ENCODE results near the gene CASP5. TPM values are rescaled to one million over a fixed set of nuclear protein-coding genes. Genes with fewer than 3 reads are reported as not detected.
A peak's percentile ranks its signal among the peaks of the same experiment; 100 is the strongest.
"Not testable (repeated sequence)": the region's sequence is repeated elsewhere in the genome, so short reads cannot be mapped to it uniquely, and the experiment has no call there.

Gene CASP5
- total RNA-seq (2013): 7.2 TPM
- polyA plus RNA-seq (1 to 10 TPM; 2.3 to 6.4 (median 4.4) TPM), polyA minus RNA-seq (2.6 and 7.2 TPM in 2 replicates), total RNA-seq (1.6 to 33.1 (median 4.4) reads per million in 11 experiments)

DNA sequence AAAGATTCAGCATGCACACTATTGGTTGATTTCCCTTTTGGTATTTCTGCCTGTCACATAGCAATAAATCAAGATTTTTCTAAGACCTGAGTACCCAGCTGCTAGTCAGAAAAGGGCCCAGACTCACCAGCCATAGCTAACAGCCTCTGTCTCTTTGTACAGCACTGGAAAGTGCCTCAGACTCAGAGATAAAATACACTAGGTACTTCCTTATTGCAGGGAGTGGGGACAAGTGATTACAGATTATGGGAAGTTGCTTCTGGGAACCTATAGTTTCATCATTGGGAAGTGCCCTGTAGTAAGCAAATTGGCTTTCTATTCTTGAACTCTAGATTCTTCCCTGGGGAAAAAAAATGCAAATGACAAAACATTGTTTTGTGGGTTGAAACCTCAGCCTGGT is at the start of gene CASP5:
TSS of gene CASP5 (minus strand) at position 166 of the 400 bp plus-strand sequence. CDS start at position 134, 32 bp downstream.
- intact Hi-C loops (cut with micrococcal nuclease): no loop called here
- Histone ChIP-seq H3K4me2 (replicated peaks; ENCODE audit: extremely low read depth, low read length, poor library complexity, severe bottlenecking) (peak within 1 kb of the TSS; percentile 62), H2AFZ (ENCODE audit: insufficient read depth, low read depth, low read length, poor library complexity, severe bottlenecking) (no peak within 1 kb of the TSS), H3K27me3 (ENCODE audit: control insufficient read depth in 2 of 2, insufficient read depth in 2 of 2, low read length in 2 of 2) (no peaks in the 10 kb centered on the region), H4K20me1 (ENCODE audit: insufficient read depth, low read length) (peaks cover 20% of the 10 kb centered on the region), H3K9me3 (replicated peaks in 1 of 2; ENCODE audit: control insufficient read depth in 1 of 2, insufficient read depth in 1 of 2, low read length in 2 of 2) (no peaks in the 10 kb centered on the region), H3K36me3 (replicated peaks in 1 of 2; ENCODE audit: control insufficient read depth in 1 of 2, insufficient read depth in 2 of 2, low read length in 2 of 2) (peaks cover 37 to 40% of the 10 kb centered on the region in 2 donors), H3K9ac (ENCODE audit: insufficient read depth, low read length, poor library complexity, severe bottlenecking) (no peak within 1 kb of the TSS), H3K4me1 (ENCODE audit: control insufficient read depth in 1 of 2, insufficient read depth in 2 of 2, low read length in 2 of 2) (peaks cover 30 to 35% of the 10 kb centered on the region in 2 donors), H3K79me2 (ENCODE audit: insufficient read depth, low read length) (peaks cover 17% of the 10 kb centered on the region), H3K27ac (ENCODE audit: low read depth in 1 of 2, low read length in 2 of 2) (peak within 1 kb of the TSS in 1 of 2 donors; percentile 71), H3K4me3 (replicated peaks in 1 of 3; ENCODE audit: low read depth in 2 of 3, low read length in 3 of 3) (peak within 1 kb of the TSS; percentile 12 to 57 (median 47))
- H3K4me3 Mint-ChIP-seq: peak within 1 kb of the TSS; percentile 66 to 84
- H3K4me1 Mint-ChIP-seq: peaks cover 39% of the 10 kb centered on the region
- no peaks in the 10 kb centered on the region for H3K27me3 Mint-ChIP-seq (ENCODE audit: low read depth in 3 of 3)
- H3K27ac Mint-ChIP-seq: peak within 1 kb of the TSS; percentile 65 to 87 (median 80)
- H3K36me3 Mint-ChIP-seq: peaks cover 36 to 44% of the 10 kb centered on the region in 2 donors
- peak; percentile 35 to 76 (median 70) for DNase-seq
- TF ChIP-seq, protein P1, sequence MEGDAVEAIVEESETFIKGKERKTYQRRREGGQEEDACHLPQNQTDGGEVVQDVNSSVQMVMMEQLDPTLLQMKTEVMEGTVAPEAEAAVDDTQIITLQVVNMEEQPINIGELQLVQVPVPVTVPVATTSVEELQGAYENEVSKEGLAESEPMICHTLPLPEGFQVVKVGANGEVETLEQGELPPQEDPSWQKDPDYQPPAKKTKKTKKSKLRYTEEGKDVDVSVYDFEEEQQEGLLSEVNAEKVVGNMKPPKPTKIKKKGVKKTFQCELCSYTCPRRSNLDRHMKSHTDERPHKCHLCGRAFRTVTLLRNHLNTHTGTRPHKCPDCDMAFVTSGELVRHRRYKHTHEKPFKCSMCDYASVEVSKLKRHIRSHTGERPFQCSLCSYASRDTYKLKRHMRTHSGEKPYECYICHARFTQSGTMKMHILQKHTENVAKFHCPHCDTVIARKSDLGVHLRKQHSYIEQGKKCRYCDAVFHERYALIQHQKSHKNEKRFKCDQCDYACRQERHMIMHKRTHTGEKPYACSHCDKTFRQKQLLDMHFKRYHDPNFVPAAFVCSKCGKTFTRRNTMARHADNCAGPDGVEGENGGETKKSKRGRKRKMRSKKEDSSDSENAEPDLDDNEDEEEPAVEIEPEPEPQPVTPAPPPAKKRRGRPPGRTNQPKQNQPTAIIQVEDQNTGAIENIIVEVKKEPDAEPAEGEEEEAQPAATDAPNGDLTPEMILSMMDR (IDR thresholded peaks at IDR 0.05): no peak
- H3K9me3 Mint-ChIP-seq: peaks cover 0 to 7% (median 4%) of the 10 kb centered on the region in 7 donors

DNA sequence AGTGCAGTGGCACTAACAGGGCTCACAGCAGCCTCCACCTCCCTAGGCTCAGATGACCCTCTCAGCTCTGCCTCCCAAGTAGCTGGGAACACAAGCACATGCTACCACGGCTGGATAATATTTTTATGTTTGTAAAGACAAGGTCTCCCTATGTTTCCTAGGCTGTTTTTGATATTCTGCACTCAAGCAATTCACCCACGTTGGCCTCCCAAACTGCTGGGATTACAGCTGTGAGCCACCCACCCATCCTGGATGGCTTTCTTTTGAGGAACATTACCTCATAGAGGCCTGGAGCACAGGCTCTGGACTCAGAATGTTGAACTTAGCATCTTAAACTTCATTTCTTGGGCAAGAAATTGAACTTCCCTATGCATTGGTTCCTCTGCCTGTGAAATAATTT is 49.1 kb upstream of the CASP5 start:
- WGBS (ENCODE audit: insufficient coverage): no CpG with 5 or more reads among the region's 2 CpGs
- peak overlapping the region in 1 of 2 donors; percentile 66 for H3K27ac ChIP-seq (ENCODE audit: low read depth in 1 of 2, low read length in 2 of 2)
- H3K9ac ChIP-seq (ENCODE audit: insufficient read depth, low read length, poor library complexity, severe bottlenecking); H4K20me1 ChIP-seq (ENCODE audit: insufficient read depth, low read length); H3K4me2 ChIP-seq (replicated peaks; ENCODE audit: extremely low read depth, low read length, poor library complexity, severe bottlenecking); H3K27me3 Mint-ChIP-seq (ENCODE audit: low read depth in 3 of 3); H3K27me3 ChIP-seq (ENCODE audit: control insufficient read depth in 2 of 2, insufficient read depth in 2 of 2, low read length in 2 of 2); H3K27ac Mint-ChIP-seq; DNase-seq; intact Hi-C loops (cut with micrococcal nuclease); H3K4me3 ChIP-seq (replicated peaks in 1 of 3; ENCODE audit: low read depth in 2 of 3, low read length in 3 of 3); H2AFZ ChIP-seq (ENCODE audit: insufficient read depth, low read depth, low read length, poor library complexity, severe bottlenecking); H3K9me3 ChIP-seq (replicated peaks in 1 of 2; ENCODE audit: control insufficient read depth in 1 of 2, insufficient read depth in 1 of 2, low read length in 2 of 2); H3K79me2 ChIP-seq (ENCODE audit: insufficient read depth, low read length); H3K9me3 Mint-ChIP-seq; H3K4me3 Mint-ChIP-seq; H3K36me3 Mint-ChIP-seq; H3K36me3 ChIP-seq (replicated peaks in 1 of 2; ENCODE audit: control insufficient read depth in 1 of 2, insufficient read depth in 2 of 2, low read length in 2 of 2): not testable (repeated sequence)
- H3K4me1 Mint-ChIP-seq: peaks cover 24% of the 10 kb centered on the region
- peaks cover 26 to 28% of the 10 kb centered on the region in 2 donors for H3K4me1 ChIP-seq (ENCODE audit: control insufficient read depth in 1 of 2, insufficient read depth in 2 of 2, low read length in 2 of 2)

Measured in CD14-positive monocyte (primary cell).